Measurements from ENCODE around the gene RIN3. TPM values are rescaled to one million over a fixed set of nuclear protein-coding genes. Genes with fewer than 3 reads are reported as not detected.
A peak's percentile ranks its signal among the peaks of the same experiment; 100 is the strongest.

Gene RIN3
- total RNA-seq, 1 experiment from 2014 or later = 10.9 TPM

GRCh38 chr14:92693998-92694795, 180.6 kb downstream of the RIN3 start:
- ChIA-PET CTCF (no interaction called here), POLR2A (no interaction called here)
- no peaks in the 10 kb centered on the region for H3K36me3 ChIP-seq (ENCODE audit: control insufficient read depth, insufficient read depth, low read length)
- DNase-seq (ENCODE audit: low read depth, low spot score) = no peak
- H3K9me3 ChIP-seq (ENCODE audit: control insufficient read depth, insufficient read depth, low read depth, low read length) = no peaks in the 10 kb centered on the region
- no peak overlapping the region for H3K27ac ChIP-seq (ENCODE audit: low read length)
- peak; percentile 49 for ATAC-seq
- BruUV-seq (replicated peaks) = no TSS peak
- intact Hi-C loops (cut with micrococcal nuclease; ENCODE audit: unreplicated experiment) = no loop called here
- no peaks in the 10 kb centered on the region for H3K27me3 ChIP-seq (ENCODE audit: control insufficient read depth, insufficient read depth, low read length)
- TF ChIP-seq POLR2AphosphoS5 (IDR thresholded peaks at IDR 0.05; ENCODE audit: low read depth, low read length) (no peak), SIN3A (IDR thresholded peaks at IDR 0.05; ENCODE audit: borderline replicate concordance, insufficient read depth, low read depth, low read length) (no peak), REST (IDR thresholded peaks at IDR 0.05; ENCODE audit: insufficient read depth in 1 of 2, low read depth in 2 of 2, low read length in 1 of 2) (no peak), CTCF (IDR thresholded peaks at IDR 0.05) (no peak), TCF7L2 (IDR thresholded peaks at IDR 0.05; ENCODE audit: low read depth, low read length) (no peak)
- peaks cover 4% of the 10 kb centered on the region; the same call in 1 of the 2 replicates for H3K4me1 ChIP-seq (ENCODE audit: control insufficient read depth, insufficient read depth, low read length)
- in situ Hi-C loops (cut with HindIII; ENCODE audit: low pct_unique_long_range_greater_than_20kb, low sequenced_read_pairs) = no loop called here
- no peak overlapping the region for H3K4me3 ChIP-seq (ENCODE audit: low read depth in 2 of 2, low read length in 2 of 2)

GRCh38 chr14:92694807-92695206, 181.2 kb downstream of the RIN3 start:
- intact Hi-C loops (cut with micrococcal nuclease; ENCODE audit: unreplicated experiment) (no loop called here), in situ Hi-C loops (cut with HindIII; ENCODE audit: low pct_unique_long_range_greater_than_20kb, low sequenced_read_pairs) (no loop called here)
- H3K27me3 ChIP-seq (ENCODE audit: control insufficient read depth, insufficient read depth, low read length) = no peaks in the 10 kb centered on the region
- ChIA-PET POLR2A (no interaction called here), CTCF (no interaction called here)
- ATAC-seq (no peak), DNase-seq (ENCODE audit: low read depth, low spot score) (no peak)
- H3K4me3 ChIP-seq (ENCODE audit: low read depth in 2 of 2, low read length in 2 of 2) = no peak overlapping the region
- TF ChIP-seq TCF7L2 (IDR thresholded peaks at IDR 0.05; ENCODE audit: low read depth, low read length) = no peak
- TF ChIP-seq POLR2AphosphoS5 (IDR thresholded peaks at IDR 0.05; ENCODE audit: low read depth, low read length) = no peak
- no peak for TF ChIP-seq REST (IDR thresholded peaks at IDR 0.05; ENCODE audit: insufficient read depth in 1 of 2, low read depth in 2 of 2, low read length in 1 of 2)
- no peak for TF ChIP-seq CTCF (IDR thresholded peaks at IDR 0.05)
- TF ChIP-seq SIN3A (IDR thresholded peaks at IDR 0.05; ENCODE audit: borderline replicate concordance, insufficient read depth, low read depth, low read length) = no peak
- H3K9me3 ChIP-seq (ENCODE audit: control insufficient read depth, insufficient read depth, low read depth, low read length) = no peaks in the 10 kb centered on the region
- peaks cover 4% of the 10 kb centered on the region; the same call in 1 of the 2 replicates for H3K4me1 ChIP-seq (ENCODE audit: control insufficient read depth, insufficient read depth, low read length)
- no peak overlapping the region for H3K27ac ChIP-seq (ENCODE audit: low read length)
- BruUV-seq (replicated peaks) = no TSS peak
- H3K36me3 ChIP-seq (ENCODE audit: control insufficient read depth, insufficient read depth, low read length) = no peaks in the 10 kb centered on the region

All from Panc1 (cell line).